ENCODE measurements around the gene COX7A2.

Gene COX7A2

DNA sequence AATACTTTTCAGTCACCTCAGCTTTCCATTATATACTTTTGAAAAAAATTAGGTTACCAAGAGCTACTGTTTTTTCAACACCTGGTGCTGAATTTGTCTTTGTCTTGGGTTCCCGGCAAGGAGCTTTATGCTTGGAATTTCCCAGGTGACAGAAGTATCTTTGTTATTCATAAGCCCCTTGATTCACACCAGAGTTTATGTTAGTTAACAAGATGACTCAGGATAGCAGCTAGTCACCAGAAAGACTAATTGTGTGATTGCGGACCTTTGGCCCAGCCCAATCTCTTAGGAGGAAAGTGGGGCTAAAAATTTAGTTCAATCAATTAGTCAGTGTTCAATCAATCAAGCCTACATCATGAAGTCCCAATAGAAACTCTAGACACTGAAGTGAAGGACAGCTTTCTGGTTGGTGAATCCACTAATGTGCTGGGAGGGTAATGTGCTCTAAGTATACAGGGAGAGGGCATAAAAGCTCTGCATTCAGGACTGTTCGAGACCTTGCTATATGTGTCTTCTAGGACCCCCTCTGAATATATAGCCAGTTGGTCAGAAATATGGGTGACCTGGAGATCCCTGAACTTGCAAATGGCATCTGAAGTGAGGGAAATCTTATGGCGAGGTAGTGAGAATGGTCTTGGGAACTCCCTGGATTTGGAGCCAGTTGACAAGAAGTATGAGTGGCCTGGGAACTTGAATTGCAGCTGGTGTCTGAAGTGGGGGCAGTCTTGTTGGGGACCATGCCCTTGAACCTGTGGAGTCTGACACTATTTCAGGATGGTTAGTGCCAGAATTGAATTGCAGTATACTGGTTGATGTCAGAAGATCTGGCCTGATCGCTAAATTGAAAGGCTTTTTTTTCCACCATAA, 24.8 kb upstream of the COX7A2 start:
- Histone ChIP-seq H2AFZ (ENCODE audit: low read depth) (no peak overlapping the region), H3K4me3 (IDR thresholded peaks at IDR 0.05; ENCODE audit: insufficient read depth, low read depth, low read length) (no peak overlapping the region), H3K27ac (no peak overlapping the region), H3K36me3 (ENCODE audit: insufficient read depth) (no peaks in the 10 kb centered on the region), H4K20me1 (ENCODE audit: insufficient read depth) (no peaks in the 10 kb centered on the region), H3K4me2 (no peak overlapping the region), H3K27me3 (ENCODE audit: insufficient read depth, low read depth) (no peaks in the 10 kb centered on the region), H3K9ac (no peak overlapping the region), H3K79me2 (ENCODE audit: insufficient read depth, low read depth) (peaks cover 5% of the 10 kb centered on the region; the same call in 1 of the 2 replicates), H3K4me1 (ENCODE audit: low read depth, poor library complexity, severe bottlenecking) (no peaks in the 10 kb centered on the region)
- TF ChIP-seq, protein P1, sequence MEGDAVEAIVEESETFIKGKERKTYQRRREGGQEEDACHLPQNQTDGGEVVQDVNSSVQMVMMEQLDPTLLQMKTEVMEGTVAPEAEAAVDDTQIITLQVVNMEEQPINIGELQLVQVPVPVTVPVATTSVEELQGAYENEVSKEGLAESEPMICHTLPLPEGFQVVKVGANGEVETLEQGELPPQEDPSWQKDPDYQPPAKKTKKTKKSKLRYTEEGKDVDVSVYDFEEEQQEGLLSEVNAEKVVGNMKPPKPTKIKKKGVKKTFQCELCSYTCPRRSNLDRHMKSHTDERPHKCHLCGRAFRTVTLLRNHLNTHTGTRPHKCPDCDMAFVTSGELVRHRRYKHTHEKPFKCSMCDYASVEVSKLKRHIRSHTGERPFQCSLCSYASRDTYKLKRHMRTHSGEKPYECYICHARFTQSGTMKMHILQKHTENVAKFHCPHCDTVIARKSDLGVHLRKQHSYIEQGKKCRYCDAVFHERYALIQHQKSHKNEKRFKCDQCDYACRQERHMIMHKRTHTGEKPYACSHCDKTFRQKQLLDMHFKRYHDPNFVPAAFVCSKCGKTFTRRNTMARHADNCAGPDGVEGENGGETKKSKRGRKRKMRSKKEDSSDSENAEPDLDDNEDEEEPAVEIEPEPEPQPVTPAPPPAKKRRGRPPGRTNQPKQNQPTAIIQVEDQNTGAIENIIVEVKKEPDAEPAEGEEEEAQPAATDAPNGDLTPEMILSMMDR (conservative IDR thresholded peaks at IDR 0.05; ENCODE audit: low read depth, low read length) = no peak

DNA sequence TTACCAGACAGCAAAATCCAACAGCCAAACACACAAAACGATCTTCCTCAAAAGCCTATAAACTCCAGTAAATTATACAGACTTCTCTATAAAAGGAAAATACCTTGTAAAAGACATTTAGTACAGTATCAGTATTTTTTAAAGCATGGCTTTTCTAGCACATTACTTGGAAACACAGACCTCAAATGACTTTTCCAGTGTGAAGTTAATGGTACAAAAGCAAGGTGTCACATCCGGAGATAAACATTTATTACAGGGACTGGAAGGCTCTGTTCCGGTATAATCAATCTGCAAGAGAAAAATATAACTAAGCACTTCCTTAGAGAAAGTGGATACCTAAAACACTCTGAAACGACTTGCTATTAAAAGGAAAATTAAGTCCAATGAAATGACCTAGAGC, 23.9 kb upstream of the COX7A2 start:
- TF ChIP-seq, protein P1 (conservative IDR thresholded peaks at IDR 0.05; ENCODE audit: low read depth, low read length) = no peak
- Histone ChIP-seq H3K36me3 (ENCODE audit: insufficient read depth) (no peaks in the 10 kb centered on the region), H3K4me1 (ENCODE audit: low read depth, poor library complexity, severe bottlenecking) (no peaks in the 10 kb centered on the region), H3K9ac (no peak overlapping the region), H3K4me3 (IDR thresholded peaks at IDR 0.05; ENCODE audit: insufficient read depth, low read depth, low read length) (no peak overlapping the region), H4K20me1 (ENCODE audit: insufficient read depth) (no peaks in the 10 kb centered on the region), H3K79me2 (ENCODE audit: insufficient read depth, low read depth) (peaks cover 5% of the 10 kb centered on the region; the same call in 1 of the 2 replicates), H3K4me2 (no peak overlapping the region), H2AFZ (ENCODE audit: low read depth) (no peak overlapping the region), H3K27ac (no peak overlapping the region), H3K27me3 (ENCODE audit: insufficient read depth, low read depth) (no peaks in the 10 kb centered on the region)

DNA sequence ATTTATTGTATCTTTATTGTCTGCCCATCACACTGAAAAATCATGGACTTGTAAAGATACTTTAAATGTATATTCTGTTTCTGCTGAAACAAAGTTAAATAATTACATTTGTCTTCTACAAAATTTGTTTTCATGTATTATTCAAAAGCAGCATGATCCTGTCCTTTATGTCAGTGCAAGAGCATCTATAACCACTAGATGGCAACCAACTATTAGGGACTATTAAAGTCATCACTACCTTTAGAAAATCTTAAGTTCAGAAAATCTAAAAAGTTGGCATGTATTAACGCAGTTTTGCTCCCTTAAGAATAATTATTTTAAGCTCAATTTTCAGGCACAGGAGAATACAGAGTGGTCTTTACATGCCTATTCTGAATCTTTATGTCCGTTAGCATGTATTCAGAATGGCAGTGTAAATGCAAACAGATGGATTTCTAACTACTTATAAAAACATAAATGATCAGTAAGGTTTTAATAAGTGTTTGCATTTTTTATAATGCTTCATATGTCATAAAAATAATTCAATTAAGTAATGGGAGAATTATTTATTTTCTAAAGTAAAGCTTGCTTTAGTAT, 23.2 kb upstream of the COX7A2 start:
- no peak overlapping the region for H3K9ac ChIP-seq
- H3K4me2 ChIP-seq = no peak overlapping the region
- H3K4me1 ChIP-seq (ENCODE audit: low read depth, poor library complexity, severe bottlenecking) = no peaks in the 10 kb centered on the region
- H3K36me3 ChIP-seq (ENCODE audit: insufficient read depth) = no peaks in the 10 kb centered on the region
- no peak overlapping the region for H3K27ac ChIP-seq
- H2AFZ ChIP-seq (ENCODE audit: low read depth) = no peak overlapping the region
- H3K4me3 ChIP-seq (IDR thresholded peaks at IDR 0.05; ENCODE audit: insufficient read depth, low read depth, low read length) = no peak overlapping the region
- H3K79me2 ChIP-seq (ENCODE audit: insufficient read depth, low read depth) = peaks cover 4% of the 10 kb centered on the region; the same call in 1 of the 2 replicates
- H4K20me1 ChIP-seq (ENCODE audit: insufficient read depth) = no peaks in the 10 kb centered on the region
- H3K27me3 ChIP-seq (ENCODE audit: insufficient read depth, low read depth) = no peaks in the 10 kb centered on the region
- TF ChIP-seq, protein P1 (conservative IDR thresholded peaks at IDR 0.05; ENCODE audit: low read depth, low read length) = peak; percentile 62

DNA sequence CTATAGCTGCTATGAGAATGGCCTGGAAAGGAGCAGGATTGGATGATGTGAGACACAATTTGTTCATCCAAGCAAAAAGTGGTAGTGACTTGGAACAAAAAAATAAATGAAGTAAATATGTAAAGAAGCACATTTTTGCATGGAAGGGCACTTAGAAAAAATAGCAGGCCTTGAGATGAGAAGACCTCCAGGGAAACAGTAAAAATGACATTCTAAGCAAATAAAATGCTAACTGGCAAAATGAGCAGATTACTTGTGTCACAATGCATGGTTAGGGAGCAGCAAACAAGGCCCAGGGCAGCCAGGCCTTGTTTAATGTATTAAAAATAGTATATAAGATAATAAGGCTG, 19.8 kb upstream of the COX7A2 start:
- H3K36me3 ChIP-seq (ENCODE audit: insufficient read depth) = no peaks in the 10 kb centered on the region
- no peak overlapping the region for H3K9ac ChIP-seq
- H3K79me2 ChIP-seq (ENCODE audit: insufficient read depth, low read depth) = no peaks in the 10 kb centered on the region
- no peaks in the 10 kb centered on the region for H4K20me1 ChIP-seq (ENCODE audit: insufficient read depth)
- no peak overlapping the region for H3K4me2 ChIP-seq
- no peak overlapping the region for H3K4me3 ChIP-seq (IDR thresholded peaks at IDR 0.05; ENCODE audit: insufficient read depth, low read depth, low read length)
- no peaks in the 10 kb centered on the region for H3K4me1 ChIP-seq (ENCODE audit: low read depth, poor library complexity, severe bottlenecking)
- H2AFZ ChIP-seq (ENCODE audit: low read depth) = no peak overlapping the region
- TF ChIP-seq, protein P1 (conservative IDR thresholded peaks at IDR 0.05; ENCODE audit: low read depth, low read length) = no peak
- no peak overlapping the region for H3K27ac ChIP-seq
- no peaks in the 10 kb centered on the region for H3K27me3 ChIP-seq (ENCODE audit: insufficient read depth, low read depth)

Data from KMS-11 (cell line).